ENCODE measurements around the gene APOBEC3A. TPM values are rescaled to one million over a fixed set of nuclear protein-coding genes. Genes with fewer than 3 reads are reported as not detected.

The APOBEC3A gene
- polyA plus RNA-seq, 1 of the 3 experiments (the other 2 are of a cell fraction): not detected

DNA sequence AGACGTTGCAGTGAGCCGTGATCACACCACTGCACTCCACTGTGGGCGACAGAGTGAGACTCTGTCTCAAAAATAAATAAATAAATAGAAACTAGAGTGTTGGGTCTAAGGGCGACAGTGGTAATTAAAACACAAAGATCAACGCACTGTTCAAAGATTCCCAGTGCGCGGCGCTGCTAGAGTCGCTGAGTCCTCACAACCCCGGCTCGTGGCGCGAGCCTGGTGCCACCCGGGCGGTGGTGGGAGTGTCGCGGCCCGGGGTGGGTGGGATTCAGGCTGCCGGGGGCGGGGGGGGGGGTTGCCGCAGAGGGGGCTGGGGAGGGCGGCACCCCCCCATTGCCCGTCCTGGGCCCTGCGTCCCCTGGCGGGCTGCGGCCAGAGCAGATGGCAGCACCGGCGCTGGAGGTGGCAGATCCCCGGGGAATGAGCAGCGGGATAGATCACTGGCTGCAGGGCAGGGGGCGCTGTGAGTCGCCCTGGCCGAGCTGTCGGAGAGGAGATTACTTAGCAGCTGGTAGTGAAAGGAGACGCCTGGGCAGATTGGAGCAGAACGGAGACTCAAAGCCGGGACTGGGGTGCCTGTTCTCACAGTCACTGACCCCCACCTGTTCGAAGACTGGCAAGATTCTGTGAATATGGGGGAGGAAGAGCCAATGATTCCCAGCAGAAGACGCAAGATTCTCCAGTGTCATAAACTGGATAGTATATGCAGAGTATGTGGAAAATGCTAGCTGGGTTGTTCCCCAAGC is 30.2 kb upstream of the APOBEC3A start:
- H3F3A ChIP-seq (replicated peaks; ENCODE audit: insufficient read depth): peaks cover 16% of the 10 kb centered on the region
- no peak overlapping the region for H2AFZ ChIP-seq (ENCODE audit: low read depth)
- H3K4me1 ChIP-seq (ENCODE audit: control insufficient read depth in 1 of 2, insufficient read depth in 2 of 2, low read depth in 1 of 2, low read length in 1 of 2): peaks cover 13 to 15% of the 10 kb centered on the region in 2 experiments; a peak in 3 of 4 replicates
- peak; percentile 79 for DNase-seq
- peak overlapping the region; percentile 21 to 41; a peak in 2 of 4 replicates for H3K4me3 ChIP-seq (ENCODE audit: low read depth in 2 of 2, low read length in 1 of 2)
- no peaks in the 10 kb centered on the region for H3K79me2 ChIP-seq (ENCODE audit: insufficient read depth)
- peaks cover 4% of the 10 kb centered on the region; the same call in 1 of the 2 replicates for H4K20me1 ChIP-seq (ENCODE audit: insufficient read depth)
- TF ChIP-seq SMC3 (IDR thresholded peaks at IDR 0.05; ENCODE audit: low read depth, low read length) (peak; percentile 33), MXI1 (IDR thresholded peaks at IDR 0.05; ENCODE audit: low read depth, low read length) (0 out of 2 replicates have a peak, but pooled peaks have one; percentile 20), TEAD4 (IDR thresholded peaks at IDR 0.05; ENCODE audit: borderline replicate concordance, insufficient read depth) (no peak), RAD21 (IDR thresholded peaks at IDR 0.05; ENCODE audit: low read length) (peak; percentile 53)
- TF ChIP-seq, protein P1, sequence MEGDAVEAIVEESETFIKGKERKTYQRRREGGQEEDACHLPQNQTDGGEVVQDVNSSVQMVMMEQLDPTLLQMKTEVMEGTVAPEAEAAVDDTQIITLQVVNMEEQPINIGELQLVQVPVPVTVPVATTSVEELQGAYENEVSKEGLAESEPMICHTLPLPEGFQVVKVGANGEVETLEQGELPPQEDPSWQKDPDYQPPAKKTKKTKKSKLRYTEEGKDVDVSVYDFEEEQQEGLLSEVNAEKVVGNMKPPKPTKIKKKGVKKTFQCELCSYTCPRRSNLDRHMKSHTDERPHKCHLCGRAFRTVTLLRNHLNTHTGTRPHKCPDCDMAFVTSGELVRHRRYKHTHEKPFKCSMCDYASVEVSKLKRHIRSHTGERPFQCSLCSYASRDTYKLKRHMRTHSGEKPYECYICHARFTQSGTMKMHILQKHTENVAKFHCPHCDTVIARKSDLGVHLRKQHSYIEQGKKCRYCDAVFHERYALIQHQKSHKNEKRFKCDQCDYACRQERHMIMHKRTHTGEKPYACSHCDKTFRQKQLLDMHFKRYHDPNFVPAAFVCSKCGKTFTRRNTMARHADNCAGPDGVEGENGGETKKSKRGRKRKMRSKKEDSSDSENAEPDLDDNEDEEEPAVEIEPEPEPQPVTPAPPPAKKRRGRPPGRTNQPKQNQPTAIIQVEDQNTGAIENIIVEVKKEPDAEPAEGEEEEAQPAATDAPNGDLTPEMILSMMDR (IDR thresholded peaks at IDR 0.05): peak; percentile 54
- POLR2A ChIA-PET: no interaction called here
- no peak overlapping the region for H3K27ac ChIP-seq (ENCODE audit: low read depth in 2 of 2, low read length in 1 of 2)
- H3K9me2 ChIP-seq: no peaks in the 10 kb centered on the region
- H3K9ac ChIP-seq: no peak overlapping the region
- CTCF ChIA-PET: interaction anchor here (0.6 to 2.9 kb wide), 16 partner anchors 12 to 208 kb away, joined by 3 to 28 read pairs (median 4); no protein-coding TSS in a partner anchor
- H3K9me3 ChIP-seq: no peaks in the 10 kb centered on the region
- peak overlapping the region; percentile 37; the same call in 1 of the 2 replicates for H3K4me2 ChIP-seq
- WGBS (ENCODE audit: low lambda C conversion rate): 41% methylated on average over 15 of the region's 39 CpGs
- no peaks in the 10 kb centered on the region for H3K27me3 ChIP-seq (ENCODE audit: insufficient read depth)
- H3K36me3 ChIP-seq (replicated peaks in 1 of 2; ENCODE audit: control insufficient read depth in 1 of 2, insufficient read depth in 2 of 2, low read length in 1 of 2): no peaks in the 10 kb centered on the region

- CTCF ChIA-PET: no interaction called here
- TF ChIP-seq PBX3 (IDR thresholded peaks at IDR 0.05): no peak
- TF ChIP-seq, protein P2, sequence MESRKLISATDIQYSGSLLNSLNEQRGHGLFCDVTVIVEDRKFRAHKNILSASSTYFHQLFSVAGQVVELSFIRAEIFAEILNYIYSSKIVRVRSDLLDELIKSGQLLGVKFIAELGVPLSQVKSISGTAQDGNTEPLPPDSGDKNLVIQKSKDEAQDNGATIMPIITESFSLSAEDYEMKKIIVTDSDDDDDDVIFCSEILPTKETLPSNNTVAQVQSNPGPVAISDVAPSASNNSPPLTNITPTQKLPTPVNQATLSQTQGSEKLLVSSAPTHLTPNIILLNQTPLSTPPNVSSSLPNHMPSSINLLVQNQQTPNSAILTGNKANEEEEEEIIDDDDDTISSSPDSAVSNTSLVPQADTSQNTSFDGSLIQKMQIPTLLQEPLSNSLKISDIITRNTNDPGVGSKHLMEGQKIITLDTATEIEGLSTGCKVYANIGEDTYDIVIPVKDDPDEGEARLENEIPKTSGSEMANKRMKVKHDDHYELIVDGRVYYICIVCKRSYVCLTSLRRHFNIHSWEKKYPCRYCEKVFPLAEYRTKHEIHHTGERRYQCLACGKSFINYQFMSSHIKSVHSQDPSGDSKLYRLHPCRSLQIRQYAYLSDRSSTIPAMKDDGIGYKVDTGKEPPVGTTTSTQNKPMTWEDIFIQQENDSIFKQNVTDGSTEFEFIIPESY (IDR thresholded peaks at IDR 0.05; ENCODE audit: borderline replicate concordance, low read depth): no peak
- no peak for TF ChIP-seq RFX5 (IDR thresholded peaks at IDR 0.05; ENCODE audit: low read length)
- TF ChIP-seq FOXM1 (IDR thresholded peaks at IDR 0.05; ENCODE audit: low read depth): no peak
- TF ChIP-seq EZH2phosphoT487 (IDR thresholded peaks at IDR 0.05; ENCODE audit: borderline replicate concordance, low read depth): no peak
- no peak for TF ChIP-seq GABPA (IDR thresholded peaks at IDR 0.05; ENCODE audit: low read depth)
- TF ChIP-seq RAD21 (IDR thresholded peaks at IDR 0.05; ENCODE audit: low read length): no peak
- TF ChIP-seq GATA2 (CRISPR knock-in tag; IDR thresholded peaks at IDR 0.05): no peak
- TF ChIP-seq, protein P3, sequence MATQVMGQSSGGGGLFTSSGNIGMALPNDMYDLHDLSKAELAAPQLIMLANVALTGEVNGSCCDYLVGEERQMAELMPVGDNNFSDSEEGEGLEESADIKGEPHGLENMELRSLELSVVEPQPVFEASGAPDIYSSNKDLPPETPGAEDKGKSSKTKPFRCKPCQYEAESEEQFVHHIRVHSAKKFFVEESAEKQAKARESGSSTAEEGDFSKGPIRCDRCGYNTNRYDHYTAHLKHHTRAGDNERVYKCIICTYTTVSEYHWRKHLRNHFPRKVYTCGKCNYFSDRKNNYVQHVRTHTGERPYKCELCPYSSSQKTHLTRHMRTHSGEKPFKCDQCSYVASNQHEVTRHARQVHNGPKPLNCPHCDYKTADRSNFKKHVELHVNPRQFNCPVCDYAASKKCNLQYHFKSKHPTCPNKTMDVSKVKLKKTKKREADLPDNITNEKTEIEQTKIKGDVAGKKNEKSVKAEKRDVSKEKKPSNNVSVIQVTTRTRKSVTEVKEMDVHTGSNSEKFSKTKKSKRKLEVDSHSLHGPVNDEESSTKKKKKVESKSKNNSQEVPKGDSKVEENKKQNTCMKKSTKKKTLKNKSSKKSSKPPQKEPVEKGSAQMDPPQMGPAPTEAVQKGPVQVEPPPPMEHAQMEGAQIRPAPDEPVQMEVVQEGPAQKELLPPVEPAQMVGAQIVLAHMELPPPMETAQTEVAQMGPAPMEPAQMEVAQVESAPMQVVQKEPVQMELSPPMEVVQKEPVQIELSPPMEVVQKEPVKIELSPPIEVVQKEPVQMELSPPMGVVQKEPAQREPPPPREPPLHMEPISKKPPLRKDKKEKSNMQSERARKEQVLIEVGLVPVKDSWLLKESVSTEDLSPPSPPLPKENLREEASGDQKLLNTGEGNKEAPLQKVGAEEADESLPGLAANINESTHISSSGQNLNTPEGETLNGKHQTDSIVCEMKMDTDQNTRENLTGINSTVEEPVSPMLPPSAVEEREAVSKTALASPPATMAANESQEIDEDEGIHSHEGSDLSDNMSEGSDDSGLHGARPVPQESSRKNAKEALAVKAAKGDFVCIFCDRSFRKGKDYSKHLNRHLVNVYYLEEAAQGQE (IDR thresholded peaks at IDR 0.05; ENCODE audit: low read depth, low read length): no peak
- TF ChIP-seq FOXJ3 (CRISPR knock-in tag; IDR thresholded peaks at IDR 0.05): no peak
- TF ChIP-seq CHD2 (IDR thresholded peaks at IDR 0.05; ENCODE audit: low read length, partially characterized antibody): no peak
- TF ChIP-seq USF1 (IDR thresholded peaks at IDR 0.05; ENCODE audit: borderline replicate concordance, low read depth): no peak
- no peak for TF ChIP-seq SMC3 (IDR thresholded peaks at IDR 0.05; ENCODE audit: low read depth, low read length)
Measured at GRCh38 chr22:38930512-38930911, 26.9 kb upstream of the APOBEC3A start.

More at GRCh38 chr22:38930512-38930911, 26.9 kb upstream of the APOBEC3A start:
- POLR2A ChIA-PET: no interaction called here
- no peaks in the 10 kb centered on the region; the same call in 1 of the 2 replicates for H3K27me3 ChIP-seq (ENCODE audit: insufficient read depth)
- no peak for DNase-seq
- H2AFZ ChIP-seq (ENCODE audit: low read depth): no peak overlapping the region
- H3K36me3 ChIP-seq (replicated peaks in 1 of 2; ENCODE audit: control insufficient read depth in 1 of 2, insufficient read depth in 2 of 2, low read length in 1 of 2): no peaks in the 10 kb centered on the region
- peaks cover under 1 to 2% of the 10 kb centered on the region in 2 experiments; a peak in 1 of 4 replicates for H3K4me1 ChIP-seq (ENCODE audit: control insufficient read depth in 1 of 2, insufficient read depth in 2 of 2, low read depth in 1 of 2, low read length in 1 of 2)
- 54% methylated on average over 3 of the region's 3 CpGs for WGBS (ENCODE audit: low lambda C conversion rate)
- peaks cover 2% of the 10 kb centered on the region for H3F3A ChIP-seq (replicated peaks; ENCODE audit: insufficient read depth)
- no peak overlapping the region for H3K9ac ChIP-seq
- H3K27ac ChIP-seq (ENCODE audit: low read depth in 2 of 2, low read length in 1 of 2): no peak overlapping the region
- H3K79me2 ChIP-seq (ENCODE audit: insufficient read depth): no peaks in the 10 kb centered on the region
- H3K4me3 ChIP-seq (ENCODE audit: low read depth in 2 of 2, low read length in 1 of 2): no peak overlapping the region
- H3K9me2 ChIP-seq: no peaks in the 10 kb centered on the region
- no peak overlapping the region for H3K4me2 ChIP-seq
- H3K9me3 ChIP-seq: no peaks in the 10 kb centered on the region
- H4K20me1 ChIP-seq (ENCODE audit: insufficient read depth): no peaks in the 10 kb centered on the region
